Posterior cingulate gyrus (tissue), 11 donors: ENCODE results near the gene NINJ1.
A peak's percentile ranks its signal among the peaks of the same experiment; 100 is the strongest.
"Not testable (repeated sequence)": the region's sequence is repeated elsewhere in the genome, so short reads cannot be mapped to it uniquely, and the experiment has no call there.

Experiments used
- DNase-seq, 10 donors: peaks; one replicate each; pipeline versions ENCODE4 v3.0.0 to v3.0.0-alpha.2; 2020 to 2021; ENCODE audit warnings: mixed read lengths in 3 of 10
- intact Hi-C: fragments of 100-400 bp; cut with DNase I; formaldehyde crosslinking; loops from one replicate; pipeline ENCODE4 v1.15.1; 2023

NINJ1 gene

GRCh38 chr9:93161786-93162562, 27.9 kb upstream of the NINJ1 start:
- no peak for DNase-seq
- intact Hi-C loops = no loop called here

- DNase-seq = peak; percentile 63 to 97 (median 83)
- intact Hi-C loops = loop anchor here (1.0 to 10.0 kb wide), 2 partner anchors 142 to 405 kb away; no protein-coding TSS in a partner anchor
Measured at GRCh38 chr9:93159601-93160471, 25.8 kb upstream of the NINJ1 start.

GRCh38 chr9:93156475-93157008, 22.5 kb upstream of the NINJ1 start:
- intact Hi-C loops = loop anchor here (10.0 kb wide), 1 partner anchor 408 kb away; no protein-coding TSS in a partner anchor

GRCh38 chr9:93155716-93156474, 21.8 kb upstream of the NINJ1 start:
- intact Hi-C loops = loop anchor here (10.0 kb wide), 1 partner anchor 409 kb away; no protein-coding TSS in a partner anchor
- peak; percentile 49 to 96 (median 66) for DNase-seq

More at GRCh38 chr9:93156475-93157008, 22.5 kb upstream of the NINJ1 start:
- peak in 1 of 10 donors; percentile 84 for DNase-seq

- DNase-seq = peak in 2 of 10 donors; percentile 38 to 52
- intact Hi-C loops = loop anchor here (10.0 kb wide), 1 partner anchor 410 kb away; no protein-coding TSS in a partner anchor
Measured at GRCh38 chr9:93154293-93154903, 20.3 kb upstream of the NINJ1 start.

GRCh38 chr9:93151097-93151784, 17.2 kb upstream of the NINJ1 start:
- DNase-seq = no peak
- intact Hi-C loops = loop anchor here (10.0 kb wide), 1 partner anchor 414 kb away; no protein-coding TSS in a partner anchor

- intact Hi-C loops = no loop called here
- DNase-seq = no peak
Measured at GRCh38 chr9:93149361-93149760, 15.3 kb upstream of the NINJ1 start.

GRCh38 chr9:93148721-93149120, 14.7 kb upstream of the NINJ1 start:
- DNase-seq = no peak
- intact Hi-C loops = no loop called here

- intact Hi-C loops = no loop called here
- no peak for DNase-seq
Measured at GRCh38 chr9:93147632-93148031, 13.6 kb upstream of the NINJ1 start.

- intact Hi-C loops, DNase-seq: not testable (repeated sequence)
Measured at GRCh38 chr9:93146696-93147095, 12.6 kb upstream of the NINJ1 start.

- DNase-seq = peak; percentile 63 to 97 (median 85)
- intact Hi-C loops = no loop called here
Measured at GRCh38 chr9:93143830-93144530, 9.9 kb upstream of the NINJ1 start.

- DNase-seq = peak in 1 of 10 donors; percentile 66
- intact Hi-C loops = no loop called here
Measured at GRCh38 chr9:93141771-93142483, 7.9 kb upstream of the NINJ1 start.

GRCh38 chr9:93139365-93140182, 5.5 kb upstream of the NINJ1 start:
- intact Hi-C loops = no loop called here
- no peak for DNase-seq

- intact Hi-C loops = no loop called here
Measured at GRCh38 chr9:93138171-93138764, 4.2 kb upstream of the NINJ1 start.

GRCh38 chr9:93137362-93137761, 3.3 kb upstream of the NINJ1 start:
- no peak for DNase-seq
- intact Hi-C loops = no loop called here

More at GRCh38 chr9:93138171-93138764, 4.2 kb upstream of the NINJ1 start:
- peak in 1 of 10 donors; percentile 89 for DNase-seq

- DNase-seq = no peak
- intact Hi-C loops = no loop called here
Measured at GRCh38 chr9:93136011-93136440, 2.0 kb upstream of the NINJ1 start.
